HEK293 (cell line): Measurements from ENCODE around the gene CCDC181.

Experiments
- CTCF ChIA-PET: fragments of 350-600 bp; formaldehyde crosslinking; extraction: SDS; loops from one replicate; lab custom pipeline; 2021; ENCODE audit warnings: antibody characterized with exemption; lab: Yijun Ruan, JAX
- POLR2A ChIA-PET: fragments of 300-600 bp; formaldehyde crosslinking; extraction: SDS; loops from one replicate; lab custom pipeline; 2020; ENCODE audit warnings: antibody characterized with exemption, inconsistent platforms; lab: Yijun Ruan, JAX
- H3K27ac ChIP-seq: fragments of 200-500 bp; sonication (Bioruptor generic); 2 replicates; pipeline ENCODE4 v1.5.1; 2014; ENCODE audit warnings: low read depth, low read length, control low read depth, inconsistent platforms; ENCODE audit errors: extremely low read depth
- H3K36me3 ChIP-seq, 2 experiments: fragments of 200-500 bp in 1 of 2; sonication (Bioruptor generic) in 1 of 2; 1 replicate in 1 of 2; 2 replicates in 1 of 2; pipeline ENCODE4 v1.5.1; 2014 to 2017; ENCODE audit warnings: inconsistent platforms in 2 of 2, low read length in 2 of 2; ENCODE audit not compliant: control insufficient read depth in 2 of 2, insufficient read depth in 1 of 2
- H3K4me1 ChIP-seq: fragments of 200-500 bp; sonication (Bioruptor generic); 2 replicates; pipeline ENCODE4 v1.5.1; 2014; ENCODE audit warnings: mild to moderate bottlenecking, low read length, inconsistent platforms; ENCODE audit not compliant: control insufficient read depth, insufficient read depth
- H3K4me3 ChIP-seq: 2 replicates; pipeline ENCODE4 v1.5.1; 2011; ENCODE audit warnings: low read depth, mild to moderate bottlenecking, control low read depth, low read length, moderate library complexity
- H3K9me3 ChIP-seq: fragments of 200-500 bp; sonication (Bioruptor generic); 2 replicates; pipeline ENCODE4 v1.5.1; 2014; ENCODE audit warnings: low read depth, low read length, inconsistent platforms; ENCODE audit not compliant: control insufficient read depth, insufficient read depth
- MEIS1 ChIP-seq: sonication (generic); formaldehyde crosslinking; IDR thresholded peaks from 2 replicates; pipeline ENCODE4 v1.8.1; 2022; ENCODE audit warnings: missing genetic modification reagents, mild to moderate bottlenecking, borderline replicate concordance
- OVOL3 ChIP-seq: fragments of 450-650 bp; formaldehyde crosslinking; IDR thresholded peaks from 2 replicates; pipeline ENCODE4 v1.5.1; 2016; ENCODE audit warnings: missing biosample characterization, missing genetic modification characterization
- SP3 ChIP-seq: fragments of 450-650 bp; formaldehyde crosslinking; IDR thresholded peaks from 2 replicates; pipeline ENCODE4 v1.5.1; 2016; ENCODE audit warnings: missing biosample characterization, missing genetic modification characterization
- ZNF2 ChIP-seq: fragments of 450-650 bp; formaldehyde crosslinking; IDR thresholded peaks from 2 replicates; pipeline ENCODE4 v1.5.1; 2016; ENCODE audit warnings: missing biosample characterization, missing genetic modification characterization
- ZNF514 ChIP-seq: fragments of 450-650 bp; formaldehyde crosslinking; IDR thresholded peaks from 2 replicates; pipeline ENCODE4 v1.5.1; 2016; ENCODE audit warnings: missing biosample characterization, missing genetic modification characterization
- ZNF549 ChIP-seq: fragments of 450-650 bp; IDR thresholded peaks from 2 replicates; pipeline ENCODE4 v1.5.1; 2018; ENCODE audit warnings: missing biosample characterization, missing genetic modification characterization, mild to moderate bottlenecking, inconsistent platforms, moderate library complexity
- ZNF585B ChIP-seq: fragments of 450-650 bp; formaldehyde crosslinking; IDR thresholded peaks from 2 replicates; pipeline ENCODE4 v1.5.1; 2016; ENCODE audit warnings: missing biosample characterization, missing genetic modification characterization
- ZNF701 ChIP-seq: fragments of 450-650 bp; formaldehyde crosslinking; IDR thresholded peaks from 2 replicates; pipeline ENCODE4 v1.5.1; 2016; ENCODE audit warnings: missing biosample characterization, missing genetic modification characterization
- TF ChIP-seq, protein P1 (sequence below): fragments of 450-650 bp; formaldehyde crosslinking; IDR thresholded peaks from 2 replicates; pipeline ENCODE4 v1.5.1; 2016; ENCODE audit warnings: missing biosample characterization, missing genetic modification characterization
- TF ChIP-seq, protein P2 (sequence below): fragments of 450-650 bp; formaldehyde crosslinking; IDR thresholded peaks from 2 replicates; pipeline ENCODE4 v1.5.1; 2016; ENCODE audit warnings: missing biosample characterization, missing genetic modification characterization
- TF ChIP-seq, protein P3 (sequence below): fragments of 450-650 bp; formaldehyde crosslinking; IDR thresholded peaks from 2 replicates; pipeline ENCODE4 v1.5.1; 2017; ENCODE audit warnings: missing biosample characterization, missing genetic modification characterization

Gene CCDC181

DNA sequence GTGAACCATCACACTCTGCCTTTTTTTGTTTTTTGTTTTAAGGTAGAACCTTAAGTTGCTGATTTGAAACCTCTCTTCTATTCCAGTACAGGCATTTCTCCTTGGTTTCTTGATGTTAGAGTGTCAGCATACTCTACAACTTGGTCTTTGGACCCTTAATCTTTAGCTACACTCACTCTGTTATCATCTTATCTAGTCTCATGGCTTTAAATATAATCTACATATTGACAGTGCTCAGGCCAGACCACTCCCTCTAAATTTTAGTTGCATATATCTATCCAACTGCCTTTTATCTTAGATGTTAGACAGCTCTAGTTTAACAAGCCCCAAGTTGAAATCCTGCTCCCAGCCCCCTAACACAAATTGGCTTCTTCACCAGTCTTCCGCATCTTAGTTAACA is 81.8 kb downstream of the CCDC181 start:
- POLR2A ChIA-PET = no interaction called here

More for the DNA sequence above, 81.8 kb downstream of the CCDC181 start:
- Histone ChIP-seq H3K9me3 (no peaks in the 10 kb centered on the region), H3K4me3 (no peak overlapping the region), H3K4me1 (no peaks in the 10 kb centered on the region), H3K36me3 (no peaks in the 10 kb centered on the region), H3K27ac (no peak overlapping the region)
- CTCF ChIA-PET = interaction anchor here (1.7 to 6.6 kb wide), 2 partner anchors 741 to 1003 kb away, joined by 8 to 72 read pairs; no protein-coding TSS in a partner anchor
- TF ChIP-seq ZNF514 (tag by site-specific recombination) (no peak), SP3 (tag by site-specific recombination) (no peak), ZNF701 (tag by site-specific recombination) (no peak), MEIS1 (no peak), OVOL3 (tag by site-specific recombination) (no peak), ZNF585B (tag by site-specific recombination) (no peak), ZNF549 (tag by site-specific recombination) (no peak), ZNF2 (no peak)
- TF ChIP-seq, protein P1, sequence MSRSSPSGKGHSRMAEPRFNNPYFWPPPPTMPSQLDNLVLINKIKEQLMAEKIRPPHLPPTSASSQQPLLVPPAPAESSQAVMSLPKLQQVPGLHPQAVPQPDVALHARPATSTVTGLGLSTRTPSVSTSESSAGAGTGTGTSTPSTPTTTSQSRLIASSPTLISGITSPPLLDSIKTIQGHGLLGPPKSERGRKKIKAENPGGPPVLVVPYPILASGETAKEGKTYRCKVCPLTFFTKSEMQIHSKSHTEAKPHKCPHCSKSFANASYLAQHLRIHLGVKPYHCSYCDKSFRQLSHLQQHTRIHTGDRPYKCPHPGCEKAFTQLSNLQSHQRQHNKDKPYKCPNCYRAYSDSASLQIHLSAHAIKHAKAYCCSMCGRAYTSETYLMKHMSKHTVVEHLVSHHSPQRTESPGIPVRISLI (tag by site-specific recombination) = no peak
- TF ChIP-seq, protein P2, sequence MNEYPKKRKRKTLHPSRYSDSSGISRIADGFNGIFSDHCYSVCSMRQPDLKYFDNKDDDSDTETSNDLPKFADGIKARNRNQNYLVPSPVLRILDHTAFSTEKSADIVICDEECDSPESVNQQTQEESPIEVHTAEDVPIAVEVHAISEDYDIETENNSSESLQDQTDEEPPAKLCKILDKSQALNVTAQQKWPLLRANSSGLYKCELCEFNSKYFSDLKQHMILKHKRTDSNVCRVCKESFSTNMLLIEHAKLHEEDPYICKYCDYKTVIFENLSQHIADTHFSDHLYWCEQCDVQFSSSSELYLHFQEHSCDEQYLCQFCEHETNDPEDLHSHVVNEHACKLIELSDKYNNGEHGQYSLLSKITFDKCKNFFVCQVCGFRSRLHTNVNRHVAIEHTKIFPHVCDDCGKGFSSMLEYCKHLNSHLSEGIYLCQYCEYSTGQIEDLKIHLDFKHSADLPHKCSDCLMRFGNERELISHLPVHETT = no peak
- TF ChIP-seq, protein P3, sequence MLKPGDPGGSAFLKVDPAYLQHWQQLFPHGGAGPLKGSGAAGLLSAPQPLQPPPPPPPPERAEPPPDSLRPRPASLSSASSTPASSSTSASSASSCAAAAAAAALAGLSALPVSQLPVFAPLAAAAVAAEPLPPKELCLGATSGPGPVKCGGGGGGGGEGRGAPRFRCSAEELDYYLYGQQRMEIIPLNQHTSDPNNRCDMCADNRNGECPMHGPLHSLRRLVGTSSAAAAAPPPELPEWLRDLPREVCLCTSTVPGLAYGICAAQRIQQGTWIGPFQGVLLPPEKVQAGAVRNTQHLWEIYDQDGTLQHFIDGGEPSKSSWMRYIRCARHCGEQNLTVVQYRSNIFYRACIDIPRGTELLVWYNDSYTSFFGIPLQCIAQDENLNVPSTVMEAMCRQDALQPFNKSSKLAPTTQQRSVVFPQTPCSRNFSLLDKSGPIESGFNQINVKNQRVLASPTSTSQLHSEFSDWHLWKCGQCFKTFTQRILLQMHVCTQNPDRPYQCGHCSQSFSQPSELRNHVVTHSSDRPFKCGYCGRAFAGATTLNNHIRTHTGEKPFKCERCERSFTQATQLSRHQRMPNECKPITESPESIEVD = no peak
- TF ChIP-seq, all 188 proteins: peak for 0
